Effector memory CD8-positive, alpha-beta T cell (primary cell): ENCODE results near the gene KRT35.

Experiments
- ATAC-seq: fragments of 150-1000 bp; cut with Tn5 transposase; replicated peaks from 2 replicates; pipeline ENCODE4 v1.10.0; 2021; ENCODE audit warnings: mild to moderate bottlenecking, moderate library complexity
- DNase-seq, 3 experiments: peaks; one replicate each; pipeline ENCODE4 v3.0.0; 2021
- H3K27ac Mint-ChIP-seq, 2 donors: one replicate each; pipeline ENCODE4 v1.8.0; 2022; ENCODE audit warnings: mild to moderate bottlenecking in 2 of 2, mixed read lengths in 2 of 2, moderate library complexity in 2 of 2
- H3K27me3 Mint-ChIP-seq, 2 donors: one replicate each; pipeline ENCODE4 v1.8.0; 2022; ENCODE audit warnings: mixed read lengths in 2 of 2
- H3K36me3 Mint-ChIP-seq: one replicate; pipeline ENCODE4 v1.8.0; 2022; ENCODE audit warnings: mild to moderate bottlenecking, moderate library complexity, mixed read lengths; ENCODE audit not compliant: insufficient read depth
- H3K4me1 Mint-ChIP-seq, 2 donors: one replicate each; pipeline ENCODE4 v1.8.0; 2022; ENCODE audit warnings: low read depth in 2 of 2, mixed read lengths in 2 of 2
- H3K4me3 Mint-ChIP-seq, 2 donors: one replicate each; pipeline ENCODE4 v1.8.0; 2022; ENCODE audit warnings: mild to moderate bottlenecking in 2 of 2, mixed read lengths in 2 of 2, moderate library complexity in 2 of 2
- H3K9me3 Mint-ChIP-seq, 2 donors: one replicate each; pipeline ENCODE4 v1.8.0; 2022; ENCODE audit warnings: mixed read lengths in 2 of 2

The KRT35 gene

DNA sequence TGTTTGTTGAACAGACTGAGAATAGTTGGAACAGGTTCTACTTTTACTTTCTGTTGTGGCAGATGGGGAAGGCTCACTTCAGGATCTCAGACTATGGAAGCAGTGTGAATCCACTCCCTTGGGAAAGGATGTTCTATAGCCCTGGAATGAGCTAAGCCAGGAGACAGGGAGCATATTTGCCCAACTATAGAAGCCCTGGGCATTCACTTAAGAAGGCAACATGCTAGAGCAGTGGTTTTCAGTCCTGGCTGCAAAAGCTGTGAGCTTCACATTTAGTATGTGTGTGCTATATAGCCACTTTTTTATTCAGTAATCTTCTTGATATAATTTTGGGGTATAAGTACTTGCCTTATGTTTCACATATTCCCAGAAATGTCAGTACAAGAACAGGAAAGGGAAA, 12.6 kb downstream of the KRT35 start:
- no peak for DNase-seq
- Mint-ChIP-seq H3K9me3 (no peaks in the 10 kb centered on the region), H3K27me3 (peaks cover 34 to 36% of the 10 kb centered on the region in 2 donors), H3K27ac (no peak overlapping the region), H3K4me1 (no peaks in the 10 kb centered on the region), H3K36me3 (no peaks in the 10 kb centered on the region), H3K4me3 (no peak overlapping the region)
- ATAC-seq, result no peak

GRCh38 chr17:41467561-41467960, 13.4 kb downstream of the KRT35 start:
- Mint-ChIP-seq H3K27me3 (peaks cover 29 to 44% of the 10 kb centered on the region in 2 donors), H3K9me3 (no peaks in the 10 kb centered on the region), H3K36me3 (no peaks in the 10 kb centered on the region), H3K4me1 (no peaks in the 10 kb centered on the region), H3K4me3 (no peak overlapping the region), H3K27ac (no peak overlapping the region)
- ATAC-seq, result no peak
- no peak for DNase-seq

DNA sequence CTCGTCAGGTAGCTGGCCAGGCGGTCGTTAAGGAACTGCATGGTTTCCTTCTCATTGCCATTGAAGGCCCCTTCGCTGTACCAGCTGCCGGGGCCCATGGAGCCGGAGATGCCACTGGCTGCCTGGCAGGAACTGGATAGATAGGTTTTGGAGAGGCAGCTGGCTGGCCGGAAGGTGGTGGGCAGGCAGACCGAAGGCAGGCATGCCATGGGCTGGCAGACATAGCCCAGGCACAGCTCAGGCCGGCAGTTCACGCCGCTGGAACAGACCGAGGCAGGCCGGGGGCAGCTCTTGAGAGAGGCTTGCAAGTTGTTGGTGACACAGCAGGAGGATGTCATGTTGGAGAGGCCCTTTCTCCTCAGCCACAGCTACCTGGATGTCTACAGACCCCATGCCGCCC, 14.0 kb downstream of the KRT35 start, which contains the start of gene KRT32:
Gene KRT32 (minus strand): TSS at position 399 of the 400 bp plus-strand sequence. CDS start 61 bp downstream, at position 338.
- H3K4me3 Mint-ChIP-seq, result no peak within 1 kb of the TSS
- no peaks in the 10 kb centered on the region for H3K36me3 Mint-ChIP-seq
- H3K9me3 Mint-ChIP-seq, result no peaks in the 10 kb centered on the region
- peaks cover 34 to 50% of the 10 kb centered on the region in 2 donors for H3K27me3 Mint-ChIP-seq
- no peak within 1 kb of the TSS for H3K27ac Mint-ChIP-seq
- ATAC-seq (no peak), DNase-seq (no peak)
- H3K4me1 Mint-ChIP-seq, result no peaks in the 10 kb centered on the region

- no peak overlapping the region for H3K27ac Mint-ChIP-seq
- H3K4me3 Mint-ChIP-seq, result no peak overlapping the region
- no peaks in the 10 kb centered on the region for H3K4me1 Mint-ChIP-seq
- no peaks in the 10 kb centered on the region for H3K9me3 Mint-ChIP-seq
- ATAC-seq, result no peak
- H3K27me3 Mint-ChIP-seq, result peaks cover 29 to 71% of the 10 kb centered on the region in 2 donors
- DNase-seq, result no peak
- H3K36me3 Mint-ChIP-seq, result no peaks in the 10 kb centered on the region
Observed at GRCh38 chr17:41464682-41465081, 16.3 kb downstream of the KRT35 start.

DNA sequence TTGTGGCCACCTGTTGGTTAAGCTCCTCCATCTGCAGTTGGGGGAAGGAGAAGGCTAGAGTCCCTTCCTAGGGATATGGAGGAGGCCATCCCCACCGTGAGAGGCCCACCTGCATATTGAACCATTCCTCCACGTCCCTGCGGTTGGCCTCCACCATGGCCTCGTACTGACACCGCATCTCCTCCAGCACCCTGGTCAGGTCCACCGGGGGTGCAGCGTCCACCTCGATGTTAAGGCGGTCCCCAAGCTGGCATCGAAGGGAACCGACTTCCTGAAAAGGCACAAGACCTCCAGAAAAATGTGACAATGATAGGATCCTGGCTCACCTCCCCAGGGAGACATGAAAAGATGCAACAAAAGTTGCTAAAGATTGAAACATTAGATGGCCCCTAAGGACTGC, 16.8 kb downstream of the KRT35 start:
- peaks cover 32 to 73% of the 10 kb centered on the region in 2 donors for H3K27me3 Mint-ChIP-seq
- H3K27ac Mint-ChIP-seq, result no peak overlapping the region
- no peak for DNase-seq
- no peak for ATAC-seq
- H3K36me3 Mint-ChIP-seq, result no peaks in the 10 kb centered on the region
- no peaks in the 10 kb centered on the region for H3K9me3 Mint-ChIP-seq
- H3K4me1 Mint-ChIP-seq, result no peaks in the 10 kb centered on the region
- H3K4me3 Mint-ChIP-seq, result no peak overlapping the region

DNA sequence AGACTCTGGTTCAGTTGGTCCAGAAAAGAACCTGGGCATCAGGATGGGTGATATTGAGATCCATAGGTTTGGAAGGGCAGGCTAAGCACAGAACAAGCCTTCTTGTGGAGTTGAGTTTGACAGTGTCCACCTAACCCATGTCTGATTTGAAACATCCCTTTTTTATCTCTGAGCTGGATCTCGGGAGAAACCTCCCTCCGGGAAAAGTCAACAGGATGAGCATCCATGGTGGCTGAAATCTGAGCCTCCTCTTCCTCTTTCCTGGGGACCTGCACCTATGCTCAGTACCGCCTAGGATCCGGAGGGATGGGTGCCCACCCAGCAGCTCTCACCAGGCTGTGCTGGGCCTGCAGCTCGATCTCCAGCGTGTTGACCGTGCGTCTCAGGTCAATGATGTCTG, 17.2 kb downstream of the KRT35 start:
- ATAC-seq, result no peak

DNA sequence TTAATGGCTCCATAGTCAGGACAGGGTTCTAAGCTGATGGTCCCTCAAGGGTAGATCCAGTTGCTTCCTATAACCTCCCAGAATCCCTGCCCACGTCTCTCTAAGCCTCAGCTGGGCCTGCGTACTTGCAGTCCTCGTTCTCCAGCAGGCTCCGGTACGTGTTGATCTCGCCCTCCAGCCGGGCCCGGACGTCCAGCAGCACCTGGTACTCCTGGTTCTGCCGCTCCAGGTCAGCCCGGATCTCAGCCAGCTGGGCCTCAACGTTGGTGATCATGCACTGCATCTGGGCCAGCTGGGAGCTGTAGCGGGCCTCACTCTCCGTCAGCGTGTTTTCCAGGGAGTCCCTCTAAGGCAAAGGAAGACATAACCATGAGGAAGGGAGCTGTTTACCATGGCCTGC, 18.2 kb downstream of the KRT35 start:
- ATAC-seq (no peak), DNase-seq (no peak)
- H3K4me1 Mint-ChIP-seq, result no peaks in the 10 kb centered on the region
- no peak overlapping the region for H3K27ac Mint-ChIP-seq
- no peak overlapping the region for H3K4me3 Mint-ChIP-seq
- peaks cover 22 to 79% of the 10 kb centered on the region in 2 donors for H3K27me3 Mint-ChIP-seq
- no peaks in the 10 kb centered on the region for H3K9me3 Mint-ChIP-seq
- H3K36me3 Mint-ChIP-seq, result no peaks in the 10 kb centered on the region

More for the DNA sequence above, 17.2 kb downstream of the KRT35 start:
- DNase-seq, result no peak
- no peak overlapping the region for H3K4me3 Mint-ChIP-seq
- no peaks in the 10 kb centered on the region for H3K36me3 Mint-ChIP-seq
- H3K4me1 Mint-ChIP-seq, result no peaks in the 10 kb centered on the region
- H3K9me3 Mint-ChIP-seq, result no peaks in the 10 kb centered on the region
- H3K27ac Mint-ChIP-seq, result no peak overlapping the region
- peaks cover 32 to 75% of the 10 kb centered on the region in 2 donors for H3K27me3 Mint-ChIP-seq

- no peaks in the 10 kb centered on the region for H3K9me3 Mint-ChIP-seq
- H3K27ac Mint-ChIP-seq, result no peak overlapping the region
- no peak overlapping the region for H3K4me3 Mint-ChIP-seq
- no peaks in the 10 kb centered on the region for H3K4me1 Mint-ChIP-seq
- no peak for DNase-seq
- H3K36me3 Mint-ChIP-seq, result no peaks in the 10 kb centered on the region
- H3K27me3 Mint-ChIP-seq, result peaks cover 10 to 48% of the 10 kb centered on the region in 2 donors
- no peak for ATAC-seq
Observed at GRCh38 chr17:41457676-41458075, 23.3 kb downstream of the KRT35 start.

DNA sequence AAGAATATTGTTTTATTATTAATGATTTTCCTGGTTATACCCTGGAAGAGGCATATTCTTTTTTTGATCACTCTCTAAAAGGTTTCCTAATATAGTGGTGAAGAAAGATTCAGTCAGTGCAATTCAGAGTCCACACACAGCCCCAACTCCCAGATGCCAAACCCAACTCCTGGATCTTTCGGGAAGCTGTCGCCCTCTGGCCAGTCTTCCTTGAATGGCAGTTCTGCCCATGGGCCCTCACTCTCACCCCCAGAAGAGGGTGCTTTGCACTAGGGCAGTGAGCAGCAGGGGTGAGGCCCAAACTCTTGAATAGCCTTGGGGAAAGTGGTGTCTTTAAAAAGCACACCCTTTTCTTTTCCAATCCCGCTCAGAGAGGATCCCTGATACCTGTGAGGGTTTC, 24.7 kb downstream of the KRT35 start:
- DNase-seq (no peak), ATAC-seq (no peak)
- Mint-ChIP-seq H3K27me3 (peaks cover 10 to 50% of the 10 kb centered on the region in 2 donors), H3K9me3 (no peaks in the 10 kb centered on the region), H3K4me3 (no peak overlapping the region), H3K36me3 (no peaks in the 10 kb centered on the region), H3K27ac (no peak overlapping the region), H3K4me1 (no peaks in the 10 kb centered on the region)

DNA sequence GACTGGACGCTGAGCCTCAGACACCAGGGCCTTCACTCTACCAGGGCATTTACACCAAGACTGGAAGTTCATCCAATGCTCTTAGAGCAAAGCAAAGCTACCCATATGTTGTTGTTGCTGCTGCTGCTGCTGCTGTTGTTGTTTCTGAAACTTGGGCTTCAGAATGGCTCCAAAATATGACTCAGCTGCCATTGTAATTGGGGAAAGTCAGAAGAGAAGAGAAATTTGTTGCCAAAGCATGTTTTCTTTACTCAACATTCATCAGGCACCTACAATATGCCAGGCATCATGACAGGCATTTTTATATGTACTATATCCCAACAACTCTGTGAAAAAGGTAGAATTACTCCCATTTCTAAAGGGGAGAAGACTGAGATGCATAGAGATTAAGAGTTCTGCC, 25.7 kb downstream of the KRT35 start:
- H3K36me3 Mint-ChIP-seq, result no peaks in the 10 kb centered on the region
- no peak overlapping the region for H3K27ac Mint-ChIP-seq
- ATAC-seq (no peak), DNase-seq (no peak)
- H3K27me3 Mint-ChIP-seq, result peaks cover 14 to 50% of the 10 kb centered on the region in 2 donors
- no peak overlapping the region for H3K4me3 Mint-ChIP-seq
- H3K4me1 Mint-ChIP-seq, result no peaks in the 10 kb centered on the region
- no peaks in the 10 kb centered on the region for H3K9me3 Mint-ChIP-seq

GRCh38 chr17:41453066-41453465, 27.9 kb downstream of the KRT35 start:
- Mint-ChIP-seq H3K36me3 (peaks cover 4% of the 10 kb centered on the region), H3K27ac (no peak overlapping the region), H3K4me3 (no peak overlapping the region), H3K27me3 (peaks cover 18 to 52% of the 10 kb centered on the region in 2 donors), H3K4me1 (no peaks in the 10 kb centered on the region), H3K9me3 (no peaks in the 10 kb centered on the region)
- ATAC-seq (no peak), DNase-seq (no peak)

DNA sequence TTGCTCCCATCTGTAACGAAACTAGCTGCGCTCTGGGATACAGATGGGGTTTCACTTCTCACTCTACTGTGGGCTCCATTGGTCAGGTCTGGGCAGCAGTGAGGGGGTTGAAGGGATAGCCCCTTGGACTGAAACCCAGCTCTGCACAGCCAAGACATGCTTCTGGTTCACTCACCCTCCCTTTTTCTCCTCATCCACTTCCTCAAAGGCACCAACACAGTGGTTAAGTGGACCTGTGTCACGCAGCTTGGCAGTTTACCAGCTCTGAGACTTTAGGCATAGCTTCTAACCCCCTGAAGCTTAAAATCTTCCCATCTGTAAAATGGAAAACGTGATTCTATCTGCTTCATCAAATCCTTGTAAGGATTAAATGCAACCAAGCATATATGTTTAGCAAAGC, 28.7 kb downstream of the KRT35 start:
- ATAC-seq (no peak), DNase-seq (no peak)
- Mint-ChIP-seq H3K4me3 (no peak overlapping the region), H3K36me3 (peaks cover 4% of the 10 kb centered on the region), H3K9me3 (no peaks in the 10 kb centered on the region), H3K27me3 (peaks cover 18 to 50% of the 10 kb centered on the region in 2 donors), H3K27ac (no peak overlapping the region), H3K4me1 (no peaks in the 10 kb centered on the region)

DNA sequence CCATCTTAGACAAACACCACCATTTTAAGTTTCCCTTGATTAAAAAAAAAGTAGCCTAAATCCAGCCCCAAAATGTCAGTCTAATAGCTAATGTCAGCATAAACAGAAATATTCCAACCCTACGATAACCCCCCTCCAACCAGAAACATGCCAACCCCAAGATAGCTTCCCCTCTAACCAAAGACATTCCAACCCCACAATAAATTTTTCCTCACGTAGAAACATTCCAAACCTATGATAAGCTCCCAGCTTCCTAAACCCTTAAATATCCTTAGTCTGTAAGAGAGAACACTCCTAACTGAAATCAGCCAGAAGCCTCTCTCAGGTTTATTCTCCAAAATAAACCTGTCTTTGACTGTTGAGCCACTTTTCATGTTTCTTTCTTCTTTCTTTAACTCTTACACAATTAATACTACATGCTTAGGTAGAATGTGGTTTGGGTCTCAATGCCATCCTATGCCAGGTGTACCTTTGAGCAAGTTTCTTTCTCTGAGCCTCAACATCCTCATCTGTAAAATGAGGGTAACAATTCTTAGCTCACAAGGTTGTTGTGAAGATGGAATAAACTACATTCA, 29.7 kb downstream of the KRT35 start:
- H3K36me3 Mint-ChIP-seq, result peaks cover 4% of the 10 kb centered on the region
- no peak overlapping the region for H3K27ac Mint-ChIP-seq
- H3K4me3 Mint-ChIP-seq, result no peak overlapping the region
- no peaks in the 10 kb centered on the region for H3K4me1 Mint-ChIP-seq
- peaks cover 23 to 58% of the 10 kb centered on the region in 2 donors for H3K27me3 Mint-ChIP-seq
- DNase-seq, result no peak
- H3K9me3 Mint-ChIP-seq, result no peaks in the 10 kb centered on the region
- ATAC-seq, result no peak

DNA sequence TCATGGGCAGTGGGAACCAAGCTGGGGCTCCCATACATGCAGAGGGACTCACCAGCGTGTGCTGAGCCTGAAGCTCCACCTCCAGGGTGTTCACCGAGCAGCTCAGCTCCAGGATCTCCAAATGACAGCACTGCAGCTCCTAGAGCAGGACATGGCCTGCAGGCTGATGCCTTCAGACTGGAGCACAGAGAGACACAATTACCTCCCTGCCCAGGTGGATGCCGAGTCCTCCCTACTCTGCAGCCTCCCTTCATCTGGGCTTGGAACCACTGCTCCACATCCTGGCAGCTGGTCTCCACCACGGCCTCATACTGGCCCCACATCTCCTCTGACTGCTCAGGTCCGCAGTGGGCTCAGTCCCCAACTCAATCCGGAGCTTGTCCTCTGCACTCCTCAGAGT, 31.9 kb downstream of the KRT35 start:
- peaks cover 35 to 78% of the 10 kb centered on the region in 2 donors for H3K27me3 Mint-ChIP-seq
- H3K36me3 Mint-ChIP-seq, result peaks cover 4% of the 10 kb centered on the region
- DNase-seq, result no peak
- H3K4me3 Mint-ChIP-seq, result no peak overlapping the region
- no peaks in the 10 kb centered on the region for H3K9me3 Mint-ChIP-seq
- peaks cover 0 to 2% of the 10 kb centered on the region in 2 donors for H3K4me1 Mint-ChIP-seq
- no peak overlapping the region for H3K27ac Mint-ChIP-seq
- no peak for ATAC-seq
